HepG2 (cell line): ENCODE measurements around the gene EIF6. TPM values are rescaled to one million over a fixed set of nuclear protein-coding genes. Genes with fewer than 3 reads are reported as not detected.

Source experiments
- DMAP1 ChIP-seq: IDR thresholded peaks from 2 replicates; pipeline ENCODE4 v1.6.1; 2016
- FOSL2 ChIP-seq: sonication (generic); formaldehyde crosslinking; IDR thresholded peaks from 2 replicates; pipeline ENCODE4 v1.4.0; 2020; ENCODE audit warnings: missing genetic modification reagents
- GPN1 ChIP-seq: sonication (generic); formaldehyde crosslinking; IDR thresholded peaks from 2 replicates; pipeline ENCODE4 v1.5.1; 2020; ENCODE audit warnings: missing genetic modification reagents, borderline replicate concordance
- HOXA9 ChIP-seq: sonication (generic); formaldehyde crosslinking; IDR thresholded peaks from 2 replicates; pipeline ENCODE4 v1.8.1; 2022; ENCODE audit warnings: missing genetic modification reagents, mild to moderate bottlenecking, moderate library complexity, borderline replicate concordance
- IRF2 ChIP-seq: IDR thresholded peaks from 2 replicates; pipeline ENCODE4 v1.6.1; 2018; ENCODE audit warnings: missing genetic modification reagents, missing compliant biosample characterization
- KDM4B ChIP-seq: sonication (generic); formaldehyde crosslinking; IDR thresholded peaks from 2 replicates; pipeline ENCODE4 v1.4.0; 2020; ENCODE audit warnings: missing genetic modification reagents
- MED13 ChIP-seq: sonication (generic); formaldehyde crosslinking; IDR thresholded peaks from 2 replicates; pipeline ENCODE4 v1.5.0; 2020; ENCODE audit warnings: missing genetic modification reagents
- NR2F1 ChIP-seq, 2 experiments: fragments of 450-650 bp in 1 of 2; formaldehyde crosslinking in 1 of 2; IDR thresholded peaks; 2 replicates each; pipeline versions ENCODE4 v1.5.0 to v1.6.1; 2016 to 2020; ENCODE audit warnings: mild to moderate bottlenecking in 1 of 2, missing compliant biosample characterization in 1 of 2, missing genetic modification reagents in 1 of 2, moderate library complexity in 1 of 2
- RARA ChIP-seq: IDR thresholded peaks from 2 replicates; pipeline ENCODE4 v1.6.1; 2016; ENCODE audit warnings: missing genetic modification reagents, missing compliant biosample characterization
- SATB2 ChIP-seq: sonication (generic); formaldehyde crosslinking; IDR thresholded peaks from 2 replicates; pipeline ENCODE4 v1.5.0; 2020; ENCODE audit warnings: missing genetic modification reagents
- TBX2 ChIP-seq: sonication (generic); formaldehyde crosslinking; IDR thresholded peaks from 2 replicates; pipeline ENCODE4 v1.5.0; 2020; ENCODE audit warnings: missing genetic modification reagents, mild to moderate bottlenecking, borderline replicate concordance
- WIZ ChIP-seq: sonication (generic); formaldehyde crosslinking; IDR thresholded peaks from 2 replicates; pipeline ENCODE4 v1.5.1; 2020; ENCODE audit warnings: mild to moderate bottlenecking, missing genetic modification reagents
- YY1 ChIP-seq: IDR thresholded peaks from 2 replicates; pipeline ENCODE4 v1.6.1; 2011; ENCODE audit warnings: low read length, low read depth, moderate library complexity, mild to moderate bottlenecking; ENCODE audit not compliant: insufficient read depth, insufficient replicate concordance
- ZFP62 ChIP-seq: sonication (generic); formaldehyde crosslinking; IDR thresholded peaks from 2 replicates; pipeline ENCODE4 v1.4.0; 2020; ENCODE audit warnings: missing genetic modification reagents
- ZNF121 ChIP-seq: sonication (generic); formaldehyde crosslinking; IDR thresholded peaks from 2 replicates; pipeline ENCODE4 v1.5.0; 2020; ENCODE audit warnings: mild to moderate bottlenecking, missing genetic modification reagents
- ZNF234 ChIP-seq: sonication (generic); formaldehyde crosslinking; conservative IDR thresholded peaks from 2 replicates; pipeline ENCODE4 v1.5.1; 2020; ENCODE audit warnings: mild to moderate bottlenecking, missing genetic modification reagents
- ZNF589 ChIP-seq: sonication (generic); formaldehyde crosslinking; conservative IDR thresholded peaks from 2 replicates; pipeline ENCODE4 v1.8.0; 2022; ENCODE audit warnings: mild to moderate bottlenecking, moderate library complexity, missing genetic modification reagents
- polyA plus RNA-seq, 8 experiments: library from polyadenylated mRNA; depleted of rRNA in 3 of 8; stranded (reverse) in 7 of 8; unstranded in 1 of 8; fragments of >200 nt; fragmentation: Illumina TruSeq in 4 of 8; extraction: Trizol in 4 of 8; gene quantifications; 2 replicates each; pipeline versions ENCODE4 v1.2.1 to v1.2.3, GENCODE V29; 2011 to 2016; ENCODE audit warnings: low read depth in 4 of 8, missing spikeins in 1 of 8, mixed read lengths in 1 of 8; ENCODE audit not compliant: insufficient read depth in 1 of 8
- total RNA-seq, 5 experiments: library from RNA; depleted of rRNA; stranded (reverse); fragments of >200 nt; fragmentation: Illumina TruSeq; extraction: Trizol; gene quantifications; 2 replicates each; pipeline ENCODE4 v1.2.3, GENCODE V29; 2016; ENCODE audit warnings: low read depth in 1 of 5
- TF ChIP-seq, protein P1 (sequence below): sonication (generic); formaldehyde crosslinking; IDR thresholded peaks from 2 replicates; pipeline ENCODE4 v1.5.1; 2020; ENCODE audit warnings: missing genetic modification reagents, mild to moderate bottlenecking, borderline replicate concordance
- TF ChIP-seq, protein P2 (sequence below): sonication (generic); formaldehyde crosslinking; IDR thresholded peaks from 2 replicates; pipeline ENCODE4 v1.5.0; 2020; ENCODE audit warnings: missing genetic modification reagents
- TF ChIP-seq, protein P3 (sequence below): sonication (generic); formaldehyde crosslinking; IDR thresholded peaks from 2 replicates; pipeline ENCODE4 v1.8.0; 2022; ENCODE audit warnings: mild to moderate bottlenecking, missing genetic modification reagents, borderline replicate concordance
- TF ChIP-seq, protein P4 (sequence below): sonication (generic); formaldehyde crosslinking; IDR thresholded peaks from 2 replicates; pipeline ENCODE4 v1.4.0; 2020; ENCODE audit warnings: missing genetic modification reagents, mild to moderate bottlenecking, borderline replicate concordance

The EIF6 gene
- total and polyA plus RNA-seq, 2 of the 13 experiments (the other 11 are each of a cell fraction or from before 2014, with no cell fraction given): 462 to 466 TPM

DNA sequence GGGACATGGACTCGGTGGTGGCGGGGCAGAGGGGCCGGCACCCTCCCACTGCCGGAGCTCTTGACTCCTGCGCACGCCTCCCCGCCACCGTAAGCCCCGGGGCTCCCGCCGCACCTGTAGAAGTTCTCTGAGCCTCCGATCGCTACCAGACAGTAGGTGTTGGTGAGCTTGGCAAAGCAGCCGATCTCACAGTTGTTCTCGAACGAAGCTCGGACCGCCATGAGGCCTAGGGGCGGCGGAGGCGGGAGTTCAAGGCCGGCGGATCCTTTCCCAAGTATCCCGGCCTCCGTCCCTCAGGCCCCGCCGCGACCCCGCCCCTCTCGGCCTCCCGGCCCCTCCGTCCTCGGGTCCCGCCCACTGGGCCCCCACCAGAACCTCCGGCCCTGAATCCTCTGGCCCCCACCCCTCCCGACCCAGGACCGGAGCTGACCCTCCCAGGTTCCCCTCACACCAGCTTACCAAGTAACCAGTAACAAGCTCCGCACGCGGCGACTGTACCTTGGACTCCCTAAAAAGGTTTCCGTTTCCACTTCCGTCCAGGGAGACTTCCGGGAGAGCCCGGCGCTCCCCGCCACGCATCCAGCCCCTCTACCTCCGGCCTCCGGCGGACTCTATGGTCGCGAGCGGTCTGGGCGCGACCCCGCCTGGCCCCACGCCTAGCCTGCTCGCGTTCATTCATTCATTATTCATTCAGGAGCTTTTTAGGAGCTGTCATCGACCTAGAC is at the start of gene EIF6 (continued):
- TF ChIP-seq, protein P1, sequence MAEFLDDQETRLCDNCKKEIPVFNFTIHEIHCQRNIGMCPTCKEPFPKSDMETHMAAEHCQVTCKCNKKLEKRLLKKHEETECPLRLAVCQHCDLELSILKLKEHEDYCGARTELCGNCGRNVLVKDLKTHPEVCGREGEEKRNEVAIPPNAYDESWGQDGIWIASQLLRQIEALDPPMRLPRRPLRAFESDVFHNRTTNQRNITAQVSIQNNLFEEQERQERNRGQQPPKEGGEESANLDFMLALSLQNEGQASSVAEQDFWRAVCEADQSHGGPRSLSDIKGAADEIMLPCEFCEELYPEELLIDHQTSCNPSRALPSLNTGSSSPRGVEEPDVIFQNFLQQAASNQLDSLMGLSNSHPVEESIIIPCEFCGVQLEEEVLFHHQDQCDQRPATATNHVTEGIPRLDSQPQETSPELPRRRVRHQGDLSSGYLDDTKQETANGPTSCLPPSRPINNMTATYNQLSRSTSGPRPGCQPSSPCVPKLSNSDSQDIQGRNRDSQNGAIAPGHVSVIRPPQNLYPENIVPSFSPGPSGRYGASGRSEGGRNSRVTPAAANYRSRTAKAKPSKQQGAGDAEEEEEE (CRISPR knock-in tag): no peak; the same call in 1 of the 2 replicates
- TF ChIP-seq HOXA9 (CRISPR knock-in tag) (peak; percentile 79; the same call in 1 of the 2 replicates), ZNF121 (CRISPR knock-in tag) (no peak; the same call in 1 of the 2 replicates), SATB2 (CRISPR knock-in tag) (no peak), GPN1 (CRISPR knock-in tag) (no peak), YY1 (peak; percentile 84), NR2F1 (CRISPR knock-in tag; IDR thresholded peaks at IDR 0.05) (peak in 1 of 2 experiments; percentile 85), KDM4B (CRISPR knock-in tag) (peak; percentile 92; the same call in 1 of the 2 replicates), TBX2 (peak; percentile 89; the same call in 1 of the 2 replicates), IRF2 (CRISPR knock-in tag) (peak; percentile 88), WIZ (CRISPR knock-in tag) (peak; percentile 95), RARA (CRISPR knock-in tag) (peak; percentile 71), ZNF234 (peak; percentile 97; the same call in 1 of the 2 replicates), MED13 (CRISPR knock-in tag) (0 out of 2 replicates have a peak, but pooled peaks have one; percentile 13), DMAP1 (CRISPR knock-in tag) (peak; percentile 99), FOSL2 (peak; percentile 56), ZNF589 (peak; percentile 91; the same call in 1 of the 2 replicates), ZFP62 (CRISPR knock-in tag) (peak; percentile 62; the same call in 1 of the 2 replicates)
- TF ChIP-seq, protein P2, sequence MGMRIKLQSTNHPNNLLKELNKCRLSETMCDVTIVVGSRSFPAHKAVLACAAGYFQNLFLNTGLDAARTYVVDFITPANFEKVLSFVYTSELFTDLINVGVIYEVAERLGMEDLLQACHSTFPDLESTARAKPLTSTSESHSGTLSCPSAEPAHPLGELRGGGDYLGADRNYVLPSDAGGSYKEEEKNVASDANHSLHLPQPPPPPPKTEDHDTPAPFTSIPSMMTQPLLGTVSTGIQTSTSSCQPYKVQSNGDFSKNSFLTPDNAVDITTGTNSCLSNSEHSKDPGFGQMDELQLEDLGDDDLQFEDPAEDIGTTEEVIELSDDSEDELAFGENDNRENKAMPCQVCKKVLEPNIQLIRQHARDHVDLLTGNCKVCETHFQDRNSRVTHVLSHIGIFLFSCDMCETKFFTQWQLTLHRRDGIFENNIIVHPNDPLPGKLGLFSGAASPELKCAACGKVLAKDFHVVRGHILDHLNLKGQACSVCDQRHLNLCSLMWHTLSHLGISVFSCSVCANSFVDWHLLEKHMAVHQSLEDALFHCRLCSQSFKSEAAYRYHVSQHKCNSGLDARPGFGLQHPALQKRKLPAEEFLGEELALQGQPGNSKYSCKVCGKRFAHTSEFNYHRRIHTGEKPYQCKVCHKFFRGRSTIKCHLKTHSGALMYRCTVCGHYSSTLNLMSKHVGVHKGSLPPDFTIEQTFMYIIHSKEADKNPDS (CRISPR knock-in tag): peak; percentile 91
- TF ChIP-seq, protein P3, sequence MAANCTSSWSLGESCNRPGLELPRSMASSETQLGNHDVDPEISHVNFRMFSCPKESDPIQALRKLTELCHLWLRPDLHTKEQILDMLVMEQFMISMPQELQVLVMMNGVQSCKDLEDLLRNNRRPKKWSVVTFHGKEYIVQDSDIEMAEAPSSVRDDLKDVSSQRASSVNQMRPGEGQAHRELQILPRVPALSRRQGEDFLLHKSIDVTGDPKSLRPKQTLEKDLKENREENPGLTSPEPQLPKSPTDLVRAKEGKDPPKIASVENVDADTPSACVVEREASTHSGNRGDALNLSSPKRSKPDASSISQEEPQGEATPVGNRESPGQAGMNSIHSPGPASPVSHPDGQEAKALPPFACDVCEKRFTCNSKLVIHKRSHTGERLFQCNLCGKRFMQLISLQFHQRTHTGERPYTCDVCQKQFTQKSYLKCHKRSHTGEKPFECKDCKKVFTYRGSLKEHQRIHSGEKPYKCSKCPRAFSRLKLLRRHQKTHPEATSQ (CRISPR knock-in tag): 0 out of 2 replicates have a peak, but pooled peaks have one; percentile 90
- TF ChIP-seq, protein P4, sequence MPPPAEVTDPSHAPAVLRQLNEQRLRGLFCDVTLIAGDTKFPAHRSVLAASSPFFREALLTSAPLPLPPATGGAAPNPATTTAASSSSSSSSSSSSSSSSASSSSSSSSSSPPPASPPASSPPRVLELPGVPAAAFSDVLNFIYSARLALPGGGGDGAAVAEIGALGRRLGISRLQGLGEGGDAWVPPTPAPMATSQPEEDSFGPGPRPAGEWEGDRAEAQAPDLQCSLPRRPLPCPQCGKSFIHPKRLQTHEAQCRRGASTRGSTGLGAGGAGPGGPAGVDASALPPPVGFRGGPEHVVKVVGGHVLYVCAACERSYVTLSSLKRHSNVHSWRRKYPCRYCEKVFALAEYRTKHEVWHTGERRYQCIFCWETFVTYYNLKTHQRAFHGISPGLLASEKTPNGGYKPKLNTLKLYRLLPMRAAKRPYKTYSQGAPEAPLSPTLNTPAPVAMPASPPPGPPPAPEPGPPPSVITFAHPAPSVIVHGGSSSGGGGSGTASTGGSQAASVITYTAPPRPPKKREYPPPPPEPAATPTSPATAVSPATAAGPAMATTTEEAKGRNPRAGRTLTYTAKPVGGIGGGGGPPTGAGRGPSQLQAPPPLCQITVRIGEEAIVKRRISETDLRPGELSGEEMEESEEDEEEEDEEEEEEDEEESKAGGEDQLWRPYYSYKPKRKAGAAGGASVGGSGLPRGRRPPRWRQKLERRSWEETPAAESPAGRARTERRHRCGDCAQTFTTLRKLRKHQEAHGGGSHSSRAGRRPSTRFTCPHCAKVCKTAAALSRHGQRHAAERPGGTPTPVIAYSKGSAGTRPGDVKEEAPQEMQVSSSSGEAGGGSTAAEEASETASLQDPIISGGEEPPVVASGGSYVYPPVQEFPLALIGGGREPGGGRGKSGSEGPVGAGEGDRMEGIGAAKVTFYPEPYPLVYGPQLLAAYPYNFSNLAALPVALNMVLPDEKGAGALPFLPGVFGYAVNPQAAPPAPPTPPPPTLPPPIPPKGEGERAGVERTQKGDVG (CRISPR knock-in tag): no peak
